Ovary (tissue), 9 donors: ENCODE measurements around the gene RPRD1B. TPM values are rescaled to one million over a fixed set of nuclear protein-coding genes. Genes with fewer than 3 reads are reported as not detected.
A peak's percentile ranks its signal among the peaks of the same experiment; 100 is the strongest.

Experiments used
- DNase-seq, 5 donors: peaks; one replicate each; pipeline ENCODE4 v3.0.0-alpha.2; 2019 to 2020
- H3K27ac ChIP-seq, 2 donors: fragments of 200-600 bp; one replicate each; pipeline versions ENCODE4 v1.5.1 to v1.8.0; 2019 to 2022
- H3K27me3 ChIP-seq: fragments of 200-600 bp; one replicate; pipeline ENCODE4 v1.8.0; 2022
- H3K36me3 ChIP-seq: fragments of 200-600 bp; sonication (generic); one replicate; pipeline ENCODE4 v1.5.1; 2019
- H3K4me1 ChIP-seq: one replicate; pipeline ENCODE4 v1.8.1; 2013; ENCODE audit warnings: mild to moderate bottlenecking, moderate library complexity; ENCODE audit not compliant: insufficient read depth
- H3K4me3 ChIP-seq: fragments of 200-600 bp; sonication (generic); one replicate; pipeline ENCODE4 v1.5.1; 2017
- H3K9me3 ChIP-seq, 2 donors: fragments of 200-600 bp in 1 of 2; sonication (generic) in 1 of 2; one replicate each; pipeline versions ENCODE4 v1.5.1 to v1.8.1; 2013 to 2019; ENCODE audit warnings: mild to moderate bottlenecking in 1 of 2, moderate library complexity in 1 of 2
- EP300 ChIP-seq: sonication (generic); formaldehyde crosslinking; IDR thresholded peaks from one replicate; pipeline ENCODE4 v1.6.1; 2017; ENCODE audit warnings: antibody characterized with exemption
- POLR2A ChIP-seq: fragments of 450-650 bp; IDR thresholded peaks from one replicate; pipeline ENCODE4 v1.6.1; 2017; ENCODE audit warnings: antibody characterized with exemption, mild to moderate bottlenecking, moderate library complexity
- WGBS, 3 donors: extraction: QIAGEN DNeasy Blood & Tissue Kit in 1 of 3; methylation state at CpG; one replicate each; pipeline versions ENCODE4 v1.1.5 to v1.1.7; 2013 to 2017; 5-methylcytosine and 5-hydroxymethylcytosine counted together
- intact Hi-C, 4 donors: fragments of 100-400 bp; cut with DNase I; formaldehyde crosslinking; loops; one replicate each; pipeline versions ENCODE4 v1.11.0 to v1.15.1; 2022 to 2023
- polyA plus RNA-seq, 2 donors: library from polyadenylated mRNA; stranded (reverse); fragments of 200-250 nt in 1 of 2; fragments of 350-450 nt in 1 of 2; fragmentation: Illumina TruSeq in 1 of 2; extraction: RNeasy Lipid Tissue Mini Kit (QIAGEN cat#74804) in 1 of 2; gene quantifications; one replicate each; pipeline ENCODE4 v1.2.3, GENCODE V29; 2013 to 2014
- total RNA-seq, 7 donors: library from RNA; depleted of rRNA in 2 of 7; stranded (reverse); fragments of >200 nt in 2 of 7; fragmentation: NEBNext Ultra II Directional in 3 of 7; extraction: Animal tissue kit (Norgen Biotek cat#: 25700) in 3 of 7; gene quantifications; one replicate each; pipeline versions ENCODE4 v1.1.0 to v1.2.4, GENCODE V29; 2016 to 2023
- TF ChIP-seq, protein P1 (sequence below), 3 donors: fragments of 450-650 bp in 2 of 3; fragments of 200-600 bp in 1 of 3; IDR thresholded peaks; one replicate each; pipeline versions ENCODE4 v1.5.1 to v1.8.0; 2016 to 2022; ENCODE audit warnings: antibody characterized with exemption in 3 of 3, mild to moderate bottlenecking in 1 of 3
- donor health status: DM: no; HTN: no; CAD: no; lungs with moderate emphysema.
- donor health status: DM: no; HTN: no; CAD: no.
- donor health status: Bipolar disorder and iron deficiency.
- donor health status: DM: yes; HTN: yes; CAD: no.
- donor health status: DM: no; HTN: no; CAD: no.
- donor health status: DM: yes; HTN: yes; CAD: no.

The RPRD1B gene
- total and polyA plus RNA-seq, 9 donors = 12.1 to 45.3 (median 33.4) TPM

GRCh38 chr20:37999526-38000263, 33.9 kb upstream of the RPRD1B start:
- H3K27ac ChIP-seq = no peak overlapping the region
- no peak overlapping the region for H3K4me3 ChIP-seq
- 89 to 93% (median 90%) methylated on average over 15 of the region's 15 CpGs for WGBS, 3 donors
- peaks cover 4% of the 10 kb centered on the region for H3K4me1 ChIP-seq
- DNase-seq = no peak
- H3K9me3 ChIP-seq = no peaks in the 10 kb centered on the region
- intact Hi-C loops = loop anchor here in 3 of 4 donors (10.0 kb wide), 1 partner anchor 435 kb away; no protein-coding TSS in a partner anchor
- H3K27me3 ChIP-seq = no peaks in the 10 kb centered on the region
- no peaks in the 10 kb centered on the region for H3K36me3 ChIP-seq
- TF ChIP-seq POLR2A = no peak
- TF ChIP-seq, protein P1, sequence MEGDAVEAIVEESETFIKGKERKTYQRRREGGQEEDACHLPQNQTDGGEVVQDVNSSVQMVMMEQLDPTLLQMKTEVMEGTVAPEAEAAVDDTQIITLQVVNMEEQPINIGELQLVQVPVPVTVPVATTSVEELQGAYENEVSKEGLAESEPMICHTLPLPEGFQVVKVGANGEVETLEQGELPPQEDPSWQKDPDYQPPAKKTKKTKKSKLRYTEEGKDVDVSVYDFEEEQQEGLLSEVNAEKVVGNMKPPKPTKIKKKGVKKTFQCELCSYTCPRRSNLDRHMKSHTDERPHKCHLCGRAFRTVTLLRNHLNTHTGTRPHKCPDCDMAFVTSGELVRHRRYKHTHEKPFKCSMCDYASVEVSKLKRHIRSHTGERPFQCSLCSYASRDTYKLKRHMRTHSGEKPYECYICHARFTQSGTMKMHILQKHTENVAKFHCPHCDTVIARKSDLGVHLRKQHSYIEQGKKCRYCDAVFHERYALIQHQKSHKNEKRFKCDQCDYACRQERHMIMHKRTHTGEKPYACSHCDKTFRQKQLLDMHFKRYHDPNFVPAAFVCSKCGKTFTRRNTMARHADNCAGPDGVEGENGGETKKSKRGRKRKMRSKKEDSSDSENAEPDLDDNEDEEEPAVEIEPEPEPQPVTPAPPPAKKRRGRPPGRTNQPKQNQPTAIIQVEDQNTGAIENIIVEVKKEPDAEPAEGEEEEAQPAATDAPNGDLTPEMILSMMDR (IDR thresholded peaks at IDR 0.05) = no peak
- TF ChIP-seq EP300 = no peak

GRCh38 chr20:38000293-38000692, 33.3 kb upstream of the RPRD1B start:
- Histone ChIP-seq H3K9me3 (no peaks in the 10 kb centered on the region), H3K27me3 (no peaks in the 10 kb centered on the region), H3K4me3 (no peak overlapping the region), H3K36me3 (no peaks in the 10 kb centered on the region), H3K4me1 (peaks cover 4% of the 10 kb centered on the region), H3K27ac (no peak overlapping the region)
- no peak for DNase-seq
- WGBS, 3 donors = 87 to 91% (median 88%) methylated on average over 13 of the region's 13 CpGs
- no peak for TF ChIP-seq POLR2A
- TF ChIP-seq, protein P1 (IDR thresholded peaks at IDR 0.05) = no peak
- TF ChIP-seq EP300 = no peak
- intact Hi-C loops = no loop called here

DNA sequence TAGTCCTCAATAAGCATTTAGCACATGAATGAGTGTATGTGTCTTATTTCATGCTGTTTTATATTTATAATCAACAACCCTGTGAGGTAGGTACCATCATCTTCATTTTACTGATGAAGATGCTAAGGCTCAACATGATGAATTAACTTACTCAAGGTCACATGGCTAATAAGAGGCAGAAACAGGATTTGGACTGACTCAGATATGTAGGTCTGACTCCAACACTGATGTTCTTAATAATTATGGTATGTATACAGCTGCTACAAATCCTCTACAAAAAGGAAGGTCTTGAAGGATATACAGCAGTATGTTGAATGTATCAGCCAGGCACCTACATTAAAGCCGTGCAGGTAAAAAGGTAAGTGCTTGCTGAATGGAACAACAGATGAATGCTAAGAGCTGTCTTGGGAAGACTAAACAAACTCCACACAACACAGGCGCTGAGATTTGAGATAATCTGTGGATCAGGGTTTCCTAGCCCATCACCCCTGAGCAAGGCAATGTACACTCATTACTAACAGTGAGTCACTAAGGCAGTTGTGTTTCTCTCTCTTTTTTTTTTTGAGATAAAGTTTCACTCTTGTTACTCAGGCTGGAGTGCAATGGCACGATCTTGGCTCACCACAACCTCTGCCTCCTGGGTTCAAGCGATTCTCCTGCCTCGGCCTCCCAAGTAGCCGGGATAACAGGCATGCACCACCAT, 32.2 kb upstream of the RPRD1B start:
- 67 to 81% (median 74%) methylated on average over 6 of the region's 6 CpGs for WGBS, 3 donors
- DNase-seq = no peak
- intact Hi-C loops = no loop called here

GRCh38 chr20:38001981-38002380, 31.6 kb upstream of the RPRD1B start:
- peak in 1 of 5 donors; percentile 52 for DNase-seq
- Histone ChIP-seq H3K36me3 (no peaks in the 10 kb centered on the region), H3K4me3 (no peak overlapping the region), H3K4me1 (peaks cover 8% of the 10 kb centered on the region), H3K27ac (no peak overlapping the region), H3K9me3 (no peaks in the 10 kb centered on the region), H3K27me3 (no peaks in the 10 kb centered on the region)
- intact Hi-C loops = no loop called here
- TF ChIP-seq POLR2A (no peak), EP300 (no peak)
- TF ChIP-seq, protein P1 (IDR thresholded peaks at IDR 0.05) = no peak
- WGBS, 3 donors = 78 to 97% (median 81%) methylated on average over 4 of the region's 4 CpGs

More for the DNA sequence above, 32.2 kb upstream of the RPRD1B start:
- Histone ChIP-seq H3K27ac (no peak overlapping the region), H3K36me3 (no peaks in the 10 kb centered on the region), H3K4me1 (peaks cover 6% of the 10 kb centered on the region), H3K27me3 (no peaks in the 10 kb centered on the region), H3K4me3 (no peak overlapping the region), H3K9me3 (no peaks in the 10 kb centered on the region)
- TF ChIP-seq EP300 (no peak), POLR2A (no peak)
- TF ChIP-seq, protein P1 (IDR thresholded peaks at IDR 0.05) = no peak
